HepG2 (cell line): ENCODE results near the gene PLA2G4C. TPM values are rescaled to one million over a fixed set of nuclear protein-coding genes. Genes with fewer than 3 reads are reported as not detected.

Experiments used
- IRF1 ChIP-seq: sonication (generic); formaldehyde crosslinking; IDR thresholded peaks from 2 replicates; pipeline ENCODE4 v1.4.0; 2020; ENCODE audit warnings: low read depth, mild to moderate bottlenecking, missing genetic modification reagents
- KAT8 ChIP-seq: IDR thresholded peaks from 2 replicates; pipeline ENCODE4 v1.6.1; 2016; ENCODE audit warnings: missing genetic modification reagents, missing compliant biosample characterization
- MEF2D ChIP-seq: sonication (generic); formaldehyde crosslinking; IDR thresholded peaks from 2 replicates; pipeline ENCODE4 v1.5.1; 2020; ENCODE audit warnings: mild to moderate bottlenecking, missing genetic modification reagents
- MYC ChIP-seq: sonication (generic); formaldehyde crosslinking; IDR thresholded peaks from 2 replicates; pipeline ENCODE4 v1.9.0; 2021; ENCODE audit warnings: missing genetic modification reagents, borderline replicate concordance
- NFKB2 ChIP-seq: sonication (generic); formaldehyde crosslinking; IDR thresholded peaks from 2 replicates; pipeline ENCODE4 v1.4.0; 2020; ENCODE audit warnings: missing genetic modification reagents, borderline replicate concordance
- NR2C2 ChIP-seq: sonication (generic); formaldehyde crosslinking; IDR thresholded peaks from 2 replicates; pipeline ENCODE4 v1.4.0; 2020; ENCODE audit warnings: missing genetic modification reagents, mild to moderate bottlenecking, moderate library complexity, borderline replicate concordance
- PAF1 ChIP-seq: IDR thresholded peaks from 2 replicates; pipeline ENCODE4 v1.6.1; 2016; ENCODE audit warnings: missing genetic modification reagents, missing compliant biosample characterization
- SYNCRIP ChIP-seq: fragments of 200-400 bp; formaldehyde crosslinking; IDR thresholded peaks from 2 replicates; pipeline ENCODE4 v1.6.1; 2018; ENCODE audit warnings: mild to moderate bottlenecking, low read depth, low read length; ENCODE audit not compliant: insufficient read depth
- XRCC5 ChIP-seq: fragments of 200-400 bp; formaldehyde crosslinking; optimal IDR thresholded peaks from 2 replicates; pipeline ENCODE3; 2017; ENCODE audit warnings: mild to moderate bottlenecking, low read length
- ZBTB34 ChIP-seq: sonication (generic); formaldehyde crosslinking; IDR thresholded peaks from 2 replicates; pipeline ENCODE4 v1.8.0; 2022; ENCODE audit warnings: mild to moderate bottlenecking, missing genetic modification reagents
- ZBTB37 ChIP-seq: sonication (generic); formaldehyde crosslinking; IDR thresholded peaks from 2 replicates; pipeline ENCODE4 v1.4.0; 2020; ENCODE audit warnings: mild to moderate bottlenecking, missing genetic modification reagents
- ZFP37 ChIP-seq: sonication (generic); formaldehyde crosslinking; IDR thresholded peaks from 2 replicates; pipeline ENCODE4 v1.4.0; 2020; ENCODE audit warnings: missing genetic modification reagents, borderline replicate concordance
- ZNF331 ChIP-seq: sonication (generic); formaldehyde crosslinking; IDR thresholded peaks from 2 replicates; pipeline ENCODE4 v1.4.0; 2020; ENCODE audit warnings: missing genetic modification reagents
- ZNF484 ChIP-seq: sonication (generic); formaldehyde crosslinking; IDR thresholded peaks from 2 replicates; pipeline ENCODE4 v1.5.1; 2020; ENCODE audit warnings: mild to moderate bottlenecking, low read depth, missing genetic modification reagents, borderline replicate concordance
- ZNF576 ChIP-seq: sonication (generic); formaldehyde crosslinking; IDR thresholded peaks from 2 replicates; pipeline ENCODE4 v1.4.0; 2020; ENCODE audit warnings: mild to moderate bottlenecking, missing genetic modification reagents
- polyA plus RNA-seq, 8 experiments: library from polyadenylated mRNA; depleted of rRNA in 3 of 8; stranded (reverse) in 7 of 8; unstranded in 1 of 8; fragments of >200 nt; fragmentation: Illumina TruSeq in 4 of 8; extraction: Trizol in 4 of 8; gene quantifications; 2 replicates each; pipeline versions ENCODE4 v1.2.1 to v1.2.3, GENCODE V29; 2011 to 2016; ENCODE audit warnings: low read depth in 4 of 8, missing spikeins in 1 of 8, mixed read lengths in 1 of 8; ENCODE audit not compliant: insufficient read depth in 1 of 8
- total RNA-seq, 5 experiments: library from RNA; depleted of rRNA; stranded (reverse); fragments of >200 nt; fragmentation: Illumina TruSeq; extraction: Trizol; gene quantifications; 2 replicates each; pipeline ENCODE4 v1.2.3, GENCODE V29; 2016; ENCODE audit warnings: low read depth in 1 of 5
- TF ChIP-seq, protein P1 (sequence below): sonication (generic); formaldehyde crosslinking; IDR thresholded peaks from 2 replicates; pipeline ENCODE4 v1.5.0; 2020; ENCODE audit warnings: mild to moderate bottlenecking, missing genetic modification reagents
- TF ChIP-seq, protein P2 (sequence below): sonication (generic); formaldehyde crosslinking; conservative IDR thresholded peaks from 2 replicates; pipeline ENCODE4 v1.8.0; 2022; ENCODE audit warnings: mild to moderate bottlenecking, moderate library complexity, missing genetic modification reagents
- TF ChIP-seq, protein P3 (sequence below): sonication (generic); formaldehyde crosslinking; IDR thresholded peaks from 2 replicates; pipeline ENCODE4 v1.8.0; 2022; ENCODE audit warnings: missing genetic modification reagents, low read depth, mild to moderate bottlenecking, borderline replicate concordance

The PLA2G4C gene
- total and polyA plus RNA-seq, 2 of the 13 experiments (the other 11 are each of a cell fraction or from before 2014, with no cell fraction given) = 1.6 to 1.7 TPM

DNA sequence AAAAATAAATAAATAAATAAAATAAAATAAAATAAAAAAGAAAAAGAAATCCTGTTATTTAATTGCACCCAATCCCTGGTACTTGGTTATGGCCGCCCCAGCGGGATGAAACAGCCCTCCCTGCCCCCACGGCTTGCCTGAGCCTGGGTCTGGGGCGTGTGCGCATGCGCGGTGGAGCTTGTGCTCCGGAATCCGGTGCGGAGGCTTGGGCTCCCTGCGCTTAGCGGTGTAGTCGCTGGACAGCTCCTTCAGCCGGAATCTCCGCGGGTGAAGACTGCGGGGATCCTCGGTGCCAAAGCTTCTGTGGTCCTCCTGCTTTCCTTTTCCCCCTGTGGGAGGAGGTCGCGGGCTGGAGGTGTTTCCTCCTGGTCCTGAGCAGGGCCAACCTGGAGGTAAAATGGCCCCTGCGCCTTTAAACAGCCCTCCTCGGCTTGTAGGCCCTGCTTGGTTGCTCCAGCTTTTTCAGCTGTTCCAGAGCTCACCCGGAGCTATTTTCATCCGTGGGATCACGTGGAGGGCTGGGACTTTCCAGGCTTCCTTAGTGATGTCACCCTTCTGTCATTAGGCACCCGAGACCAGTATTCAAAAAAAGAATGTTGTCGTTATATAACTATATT, at the start of gene PLA2G4C (continued):
- TF ChIP-seq IRF1 (CRISPR knock-in tag) (no peak), ZBTB37 (no peak), NR2C2 (CRISPR knock-in tag) (no peak), SYNCRIP (no peak), XRCC5 (peak; percentile 44), PAF1 (CRISPR knock-in tag) (no peak), ZNF576 (no peak), NFKB2 (peak; percentile 77; the same call in 1 of the 2 replicates), ZFP37 (CRISPR knock-in tag) (no peak), ZNF331 (no peak; the same call in 1 of the 2 replicates), MEF2D (CRISPR knock-in tag) (no peak), ZNF484 (no peak), MYC (CRISPR knock-in tag) (peak; percentile 40; the same call in 1 of the 2 replicates), KAT8 (CRISPR knock-in tag) (peak; percentile 66), ZBTB34 (CRISPR knock-in tag) (no peak)
- TF ChIP-seq, protein P1, sequence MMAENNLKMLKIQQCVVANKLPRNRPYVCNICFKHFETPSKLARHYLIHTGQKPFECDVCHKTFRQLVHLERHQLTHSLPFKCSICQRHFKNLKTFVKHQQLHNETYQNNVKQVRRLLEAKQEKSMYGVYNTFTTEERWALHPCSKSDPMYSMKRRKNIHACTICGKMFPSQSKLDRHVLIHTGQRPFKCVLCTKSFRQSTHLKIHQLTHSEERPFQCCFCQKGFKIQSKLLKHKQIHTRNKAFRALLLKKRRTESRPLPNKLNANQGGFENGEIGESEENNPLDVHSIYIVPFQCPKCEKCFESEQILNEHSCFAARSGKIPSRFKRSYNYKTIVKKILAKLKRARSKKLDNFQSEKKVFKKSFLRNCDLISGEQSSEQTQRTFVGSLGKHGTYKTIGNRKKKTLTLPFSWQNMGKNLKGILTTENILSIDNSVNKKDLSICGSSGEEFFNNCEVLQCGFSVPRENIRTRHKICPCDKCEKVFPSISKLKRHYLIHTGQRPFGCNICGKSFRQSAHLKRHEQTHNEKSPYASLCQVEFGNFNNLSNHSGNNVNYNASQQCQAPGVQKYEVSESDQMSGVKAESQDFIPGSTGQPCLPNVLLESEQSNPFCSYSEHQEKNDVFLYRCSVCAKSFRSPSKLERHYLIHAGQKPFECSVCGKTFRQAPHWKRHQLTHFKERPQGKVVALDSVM (CRISPR knock-in tag) = peak; percentile 77
- TF ChIP-seq, protein P2, sequence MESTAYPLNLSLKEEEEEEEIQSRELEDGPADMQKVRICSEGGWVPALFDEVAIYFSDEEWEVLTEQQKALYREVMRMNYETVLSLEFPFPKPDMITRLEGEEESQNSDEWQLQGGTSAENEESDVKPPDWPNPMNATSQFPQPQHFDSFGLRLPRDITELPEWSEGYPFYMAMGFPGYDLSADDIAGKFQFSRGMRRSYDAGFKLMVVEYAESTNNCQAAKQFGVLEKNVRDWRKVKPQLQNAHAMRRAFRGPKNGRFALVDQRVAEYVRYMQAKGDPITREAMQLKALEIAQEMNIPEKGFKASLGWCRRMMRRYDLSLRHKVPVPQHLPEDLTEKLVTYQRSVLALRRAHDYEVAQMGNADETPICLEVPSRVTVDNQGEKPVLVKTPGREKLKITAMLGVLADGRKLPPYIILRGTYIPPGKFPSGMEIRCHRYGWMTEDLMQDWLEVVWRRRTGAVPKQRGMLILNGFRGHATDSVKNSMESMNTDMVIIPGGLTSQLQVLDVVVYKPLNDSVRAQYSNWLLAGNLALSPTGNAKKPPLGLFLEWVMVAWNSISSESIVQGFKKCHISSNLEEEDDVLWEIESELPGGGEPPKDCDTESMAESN (CRISPR knock-in tag) = 0 out of 2 replicates have a peak, but pooled peaks have one; percentile 49
- TF ChIP-seq, protein P3, sequence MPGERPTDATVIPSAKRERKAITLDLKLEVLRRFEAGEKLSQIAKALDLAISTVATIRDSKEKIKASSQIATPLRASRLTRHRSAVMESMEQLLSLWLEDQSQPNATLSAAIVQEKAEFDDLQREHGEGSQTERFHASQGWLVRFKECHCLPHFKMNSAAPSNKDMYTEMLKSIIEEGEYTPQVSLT (CRISPR knock-in tag) = no peak
